Measurements from ENCODE around the gene PIEZO1. TPM values are rescaled to one million over a fixed set of nuclear protein-coding genes. Genes with fewer than 3 reads are reported as not detected.

Gene PIEZO1
- total and polyA plus RNA-seq, 2 donors (not counting 1 experiment from before 2014, with no cell fraction given) = 108 to 331 TPM

- H3K79me2 ChIP-seq (ENCODE audit: control insufficient read depth, insufficient read depth, low read length) = peaks cover 83% of the 10 kb centered on the region
- POLR2A ChIA-PET = interaction anchor here (1.4 kb wide), 1 partner anchor 11 kb away, joined by 3 read pairs; no protein-coding TSS in a partner anchor
- peaks cover 0 to 2% of the 10 kb centered on the region in 2 experiments for H3K36me3 ChIP-seq (replicated peaks in 1 of 2; ENCODE audit: control extremely low read depth in 1 of 2, control insufficient read depth in 1 of 2, extremely low read depth in 1 of 2, insufficient read depth in 2 of 2, low read length in 1 of 2)
- no peak overlapping the region for H2AFZ ChIP-seq (ENCODE audit: insufficient read depth, low read depth, low read length, poor library complexity, severe bottlenecking)
- no peak overlapping the region for H3K4me3 Mint-ChIP-seq
- peaks cover 81% of the 10 kb centered on the region for H4K20me1 ChIP-seq (ENCODE audit: control insufficient read depth, insufficient read depth, low read length, poor library complexity, severe bottlenecking)
- H3K4me1 ChIP-seq (ENCODE audit: control insufficient read depth in 2 of 2, insufficient read depth in 2 of 2, low read length in 2 of 2) = peaks cover 0 to 16% of the 10 kb centered on the region in 2 donors
- H3K4me2 ChIP-seq (replicated peaks; ENCODE audit: low read depth, low read length, poor library complexity, severe bottlenecking) = no peak overlapping the region
- H3K4me1 Mint-ChIP-seq = peaks cover 28% of the 10 kb centered on the region
- 87% methylated on average over 23 of the region's 23 CpGs for WGBS (ENCODE audit: insufficient coverage)
- DNase-seq (no peak), ATAC-seq (ENCODE audit: low read depth) (no peak)
- no peaks in the 10 kb centered on the region for H3K9me3 Mint-ChIP-seq (ENCODE audit: insufficient read depth)
- H3K27me3 Mint-ChIP-seq = no peaks in the 10 kb centered on the region
- no peak overlapping the region for H3K27ac ChIP-seq (ENCODE audit: low read length in 2 of 2)
- CTCF ChIA-PET = interaction anchor here (1.3 to 6.3 kb wide), 3 partner anchors 18 to 55 kb away, joined by 3 to 34 read pairs (median 6); partner anchors contain the start of gene APRT
- no peaks in the 10 kb centered on the region for H3K27me3 ChIP-seq (replicated peaks in 1 of 4; ENCODE audit: control extremely low read depth in 1 of 4, control insufficient read depth in 3 of 4, insufficient read depth in 4 of 4, low read length in 3 of 4)
- no peak overlapping the region for H3K27ac Mint-ChIP-seq
- intact Hi-C loops (cut with micrococcal nuclease) = no loop called here
- TF ChIP-seq EZH2 (IDR thresholded peaks at IDR 0.05; ENCODE audit: borderline replicate concordance, insufficient read depth, low read depth, low read length, poor library complexity, severe bottlenecking) (no peak), CTCF (IDR thresholded peaks at IDR 0.05) (no peak)
- peaks cover 0 to 17% (median 0%) of the 10 kb centered on the region in 3 donors for H3K9me3 ChIP-seq (ENCODE audit: control extremely low read depth in 1 of 3, control insufficient read depth in 2 of 3, insufficient read depth in 1 of 3, low read length in 2 of 3)
- no peak overlapping the region for H3K4me3 ChIP-seq (ENCODE audit: control extremely low read depth in 1 of 5, extremely low read depth in 1 of 5, insufficient read depth in 1 of 5, low read depth in 2 of 5, low read length in 4 of 5)
- no peak overlapping the region for H3K9ac ChIP-seq (ENCODE audit: low read length)
Measured at GRCh38 chr16:88755745-88756443, 29.1 kb downstream of the PIEZO1 start.

Measured in B cell (primary cell).